ENCODE measurements around the gene PFKFB3. TPM values are rescaled to one million over a fixed set of nuclear protein-coding genes. Genes with fewer than 3 reads are reported as not detected.

Gene PFKFB3
- total and polyA plus RNA-seq, 9 of the 15 experiments (the other 6 are each of a cell fraction or from before 2014, with no cell fraction given): 0.46 to 21.6 (median 7.8) TPM

- TF ChIP-seq CHD7 (IDR thresholded peaks at IDR 0.05; ENCODE audit: low read depth, low read length) (no peak), ZNF583 (CRISPR knock-in tag; IDR thresholded peaks at IDR 0.05) (no peak), ZC3H11A (IDR thresholded peaks at IDR 0.05; ENCODE audit: low read depth, low read length) (no peak), NR1H2 (CRISPR knock-in tag; IDR thresholded peaks at IDR 0.05) (no peak), POLR3G (IDR thresholded peaks at IDR 0.05; ENCODE audit: extremely low read depth, insufficient read length, insufficient replicate concordance) (no peak), ZNF830 (CRISPR knock-in tag; IDR thresholded peaks at IDR 0.05) (no peak), POLR2H (tag; IDR thresholded peaks at IDR 0.05; ENCODE audit: low read depth) (no peak; the same call in none of the 2 replicates), ZNF23 (CRISPR knock-in tag; IDR thresholded peaks at IDR 0.05) (no peak), ZNF274 (IDR thresholded peaks at IDR 0.05; ENCODE audit: borderline replicate concordance, low read depth, low read length) (no peak), TBL1XR1 (IDR thresholded peaks at IDR 0.05; ENCODE audit: low read length in 2 of 2) (peak in 1 of 2 experiments; percentile 78; a peak in 2 of 4 replicates), ZNF561 (CRISPR knock-in tag; conservative IDR thresholded peaks at IDR 0.05) (no peak), CBX5 (IDR thresholded peaks at IDR 0.05; ENCODE audit: borderline replicate concordance, low read depth) (no peak), ZNF197 (CRISPR knock-in tag; IDR thresholded peaks at IDR 0.05; ENCODE audit: low read depth) (no peak), ZC3H4 (CRISPR knock-in tag; IDR thresholded peaks at IDR 0.05; ENCODE audit: borderline replicate concordance) (no peak)
- TF ChIP-seq, protein P1, sequence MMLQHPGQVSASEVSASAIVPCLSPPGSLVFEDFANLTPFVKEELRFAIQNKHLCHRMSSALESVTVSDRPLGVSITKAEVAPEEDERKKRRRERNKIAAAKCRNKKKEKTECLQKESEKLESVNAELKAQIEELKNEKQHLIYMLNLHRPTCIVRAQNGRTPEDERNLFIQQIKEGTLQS (IDR thresholded peaks at IDR 0.05): no peak
- TF ChIP-seq, protein P1 (CRISPR knock-in tag; conservative IDR thresholded peaks at IDR 0.05): peak; percentile 60
Measured at GRCh38 chr10:6163364-6164270, 39.1 kb upstream of the PFKFB3 start (continued).
